Measurements from ENCODE around the gene NLGN3. TPM values are rescaled to one million over a fixed set of nuclear protein-coding genes. Genes with fewer than 3 reads are reported as not detected.

The NLGN3 gene
- polyA plus RNA-seq, 3 donors = 0.05 to 0.80 TPM; not detected in 1

DNA sequence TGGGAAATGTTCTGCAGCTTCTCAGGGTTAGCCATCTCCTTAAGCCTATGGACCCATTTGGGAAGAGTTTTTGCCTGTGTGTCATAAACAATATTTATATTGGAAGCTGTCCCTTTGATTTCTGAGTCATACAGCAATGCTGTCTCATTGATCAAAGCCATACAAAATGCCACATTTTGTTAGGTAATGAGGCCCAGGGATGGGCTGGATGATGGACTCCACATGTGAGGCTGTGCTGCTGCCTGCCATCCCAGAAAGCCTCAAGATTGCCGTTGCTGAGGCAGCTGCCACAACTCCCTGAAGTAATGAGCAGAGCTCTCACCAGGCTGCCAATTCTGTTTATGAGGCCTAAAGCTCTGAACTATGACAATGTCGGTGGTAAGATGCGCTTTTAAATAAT is 66.2 kb downstream of the NLGN3 start:
- H4K20me1 ChIP-seq (ENCODE audit: insufficient read depth, low read length) = no peaks in the 10 kb centered on the region
- no peaks in the 10 kb centered on the region for H3K27me3 ChIP-seq (ENCODE audit: control insufficient read depth in 2 of 2, insufficient read depth in 2 of 2, low read length in 2 of 2)
- Mint-ChIP-seq H3K27me3 (ENCODE audit: low read depth in 3 of 3) (peaks cover 2 to 11% (median 11%) of the 10 kb centered on the region in 3 donors), H3K9me3 (peaks cover 0 to 6% (median 0%) of the 10 kb centered on the region in 7 donors), H3K4me3 (no peak overlapping the region), H3K4me1 (no peaks in the 10 kb centered on the region), H3K27ac (peak overlapping the region in 1 of 7 donors; percentile 20), H3K36me3 (no peaks in the 10 kb centered on the region)
- H3K27ac ChIP-seq (ENCODE audit: low read depth in 1 of 2, low read length in 2 of 2) = no peak overlapping the region
- TF ChIP-seq CTCF (IDR thresholded peaks at IDR 0.05) = no peak
- no peaks in the 10 kb centered on the region for H3K36me3 ChIP-seq (replicated peaks in 1 of 2; ENCODE audit: control insufficient read depth in 1 of 2, insufficient read depth in 2 of 2, low read length in 2 of 2)
- H3K79me2 ChIP-seq (ENCODE audit: insufficient read depth, low read length) = no peaks in the 10 kb centered on the region
- no peak for DNase-seq
- no peak overlapping the region for H3K9ac ChIP-seq (ENCODE audit: insufficient read depth, low read length, poor library complexity, severe bottlenecking)
- intact Hi-C loops (cut with micrococcal nuclease) = no loop called here
- no peak overlapping the region for H2AFZ ChIP-seq (ENCODE audit: insufficient read depth, low read depth, low read length, poor library complexity, severe bottlenecking)
- H3K4me1 ChIP-seq (ENCODE audit: control insufficient read depth in 1 of 2, insufficient read depth in 2 of 2, low read length in 2 of 2) = no peaks in the 10 kb centered on the region
- H3K4me2 ChIP-seq (replicated peaks; ENCODE audit: extremely low read depth, low read length, poor library complexity, severe bottlenecking) = no peak overlapping the region
- no peaks in the 10 kb centered on the region for H3K9me3 ChIP-seq (replicated peaks in 1 of 2; ENCODE audit: control insufficient read depth in 1 of 2, insufficient read depth in 1 of 2, low read length in 2 of 2)
- H3K4me3 ChIP-seq (replicated peaks in 1 of 3; ENCODE audit: low read depth in 2 of 3, low read length in 3 of 3) = no peak overlapping the region
- 100% methylated on average over 1 of the region's 3 CpGs for WGBS (ENCODE audit: insufficient coverage)

DNA sequence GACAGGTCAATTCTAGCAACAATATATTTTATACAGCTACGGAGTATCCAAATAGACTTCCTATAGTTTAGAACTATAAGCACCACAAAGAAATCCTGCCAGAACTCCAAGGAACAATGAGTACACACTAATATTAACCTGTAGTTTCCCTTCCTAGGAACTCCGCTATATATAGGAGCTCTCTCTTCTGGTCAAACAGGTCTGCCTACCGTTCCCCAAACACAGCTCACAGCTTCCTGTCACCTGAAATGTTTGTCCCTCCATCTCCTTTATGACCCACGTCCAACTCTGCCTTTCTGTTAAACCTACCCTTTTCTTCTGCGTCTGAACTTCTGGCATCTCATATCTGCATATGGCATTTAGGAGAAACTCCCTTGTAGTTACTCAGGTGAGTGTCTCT is 67.9 kb downstream of the NLGN3 start:
- no peaks in the 10 kb centered on the region for H3K36me3 Mint-ChIP-seq
- H3K9me3 Mint-ChIP-seq = peaks cover 0 to 6% (median 0%) of the 10 kb centered on the region in 7 donors
- H3K79me2 ChIP-seq (ENCODE audit: insufficient read depth, low read length) = no peaks in the 10 kb centered on the region
- no peaks in the 10 kb centered on the region for H3K36me3 ChIP-seq (replicated peaks in 1 of 2; ENCODE audit: control insufficient read depth in 1 of 2, insufficient read depth in 2 of 2, low read length in 2 of 2)
- no peak overlapping the region for H3K27ac Mint-ChIP-seq
- no peak overlapping the region for H2AFZ ChIP-seq (ENCODE audit: insufficient read depth, low read depth, low read length, poor library complexity, severe bottlenecking)
- H3K4me3 ChIP-seq (replicated peaks in 1 of 3; ENCODE audit: low read depth in 2 of 3, low read length in 3 of 3) = no peak overlapping the region
- peaks cover 2 to 11% (median 10%) of the 10 kb centered on the region in 3 donors for H3K27me3 Mint-ChIP-seq (ENCODE audit: low read depth in 3 of 3)
- H3K9ac ChIP-seq (ENCODE audit: insufficient read depth, low read length, poor library complexity, severe bottlenecking) = no peak overlapping the region
- no peak overlapping the region for H3K27ac ChIP-seq (ENCODE audit: low read depth in 1 of 2, low read length in 2 of 2)
- no peak for DNase-seq
- intact Hi-C loops (cut with micrococcal nuclease) = no loop called here
- no peak overlapping the region for H3K4me2 ChIP-seq (replicated peaks; ENCODE audit: extremely low read depth, low read length, poor library complexity, severe bottlenecking)
- no peak overlapping the region for H3K4me3 Mint-ChIP-seq
- H4K20me1 ChIP-seq (ENCODE audit: insufficient read depth, low read length) = no peaks in the 10 kb centered on the region
- no CpG with 5 or more reads among the region's 5 CpGs for WGBS (ENCODE audit: insufficient coverage)
- no peaks in the 10 kb centered on the region for H3K9me3 ChIP-seq (replicated peaks in 1 of 2; ENCODE audit: control insufficient read depth in 1 of 2, insufficient read depth in 1 of 2, low read length in 2 of 2)
- TF ChIP-seq CTCF (IDR thresholded peaks at IDR 0.05) = no peak
- no peaks in the 10 kb centered on the region for H3K4me1 ChIP-seq (ENCODE audit: control insufficient read depth in 1 of 2, insufficient read depth in 2 of 2, low read length in 2 of 2)
- no peaks in the 10 kb centered on the region for H3K4me1 Mint-ChIP-seq
- no peaks in the 10 kb centered on the region for H3K27me3 ChIP-seq (ENCODE audit: control insufficient read depth in 2 of 2, insufficient read depth in 2 of 2, low read length in 2 of 2)
